ENCODE data around the gene RBM47. TPM values are rescaled to one million over a fixed set of nuclear protein-coding genes. Genes with fewer than 3 reads are reported as not detected.
"Not testable (repeated sequence)": the region's sequence is repeated elsewhere in the genome, so short reads cannot be mapped to it uniquely, and the experiment has no call there.

Gene RBM47
- total RNA-seq, 1 experiment from 2014 or later: 54.3 TPM

DNA sequence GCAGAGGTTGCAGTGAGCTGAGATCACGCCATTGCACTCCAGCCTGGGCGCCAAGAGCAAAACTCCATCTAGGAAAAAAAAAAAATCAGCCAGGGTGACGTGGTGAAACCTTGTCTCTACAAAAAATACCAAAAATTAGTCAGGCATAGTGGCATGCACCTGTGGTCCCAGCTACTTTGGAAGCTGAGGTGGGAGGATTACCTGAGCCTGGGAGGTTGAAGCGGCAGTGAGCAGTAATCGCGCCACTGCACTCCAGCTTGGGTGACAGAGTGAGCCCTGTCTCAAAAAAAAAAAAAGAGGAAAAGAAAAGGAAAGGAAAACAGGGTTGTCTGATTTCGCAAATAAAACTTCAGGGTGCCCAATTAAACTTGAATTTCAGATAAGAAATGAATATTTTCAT, 106.1 kb downstream of the RBM47 start:
- in situ Hi-C loops (cut with HindIII; ENCODE audit: low pct_unique_long_range_greater_than_20kb, low sequenced_read_pairs): no loop called here
- no peak for DNase-seq (ENCODE audit: low read depth)

DNA sequence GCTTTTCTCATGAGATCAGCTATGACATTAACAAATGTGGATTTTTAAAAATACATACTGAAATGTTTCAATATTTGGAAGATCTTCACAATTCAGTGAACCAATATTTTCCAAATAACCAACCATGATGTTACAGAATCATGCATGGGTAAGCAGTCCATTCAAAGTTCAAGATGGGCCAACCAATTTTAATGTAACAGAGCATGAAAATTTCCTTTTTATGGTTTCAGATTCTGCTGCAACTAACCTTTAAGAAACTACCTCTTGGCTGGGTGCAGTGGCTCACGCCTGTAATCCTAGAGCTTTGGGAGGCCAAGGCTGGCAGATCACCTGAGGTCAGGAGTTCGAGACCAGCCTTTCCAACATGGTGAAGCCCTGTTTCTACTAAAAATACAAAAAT, 107.7 kb downstream of the RBM47 start:
- no peak for DNase-seq (ENCODE audit: low read depth)
- in situ Hi-C loops (cut with HindIII; ENCODE audit: low pct_unique_long_range_greater_than_20kb, low sequenced_read_pairs): no loop called here

DNA sequence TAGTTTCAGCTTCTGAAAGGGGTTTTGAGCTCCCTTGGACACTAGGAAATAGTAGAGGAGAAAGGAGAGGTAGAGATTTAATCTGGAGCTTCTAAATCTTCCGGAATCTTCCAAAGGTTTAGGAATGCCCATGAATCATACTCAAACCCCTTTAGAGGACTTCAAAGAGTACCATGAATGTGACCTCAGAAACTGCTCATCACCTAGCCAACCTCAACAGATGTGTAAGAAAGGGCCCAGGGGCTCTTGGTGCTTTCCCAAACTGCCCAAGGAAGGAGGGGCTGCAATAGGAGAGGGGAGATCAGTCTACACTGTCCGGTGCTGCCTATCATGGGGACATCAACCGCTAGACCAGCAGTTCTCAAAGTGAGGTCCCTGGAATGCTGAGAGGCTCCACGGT, 109.1 kb downstream of the RBM47 start:
- in situ Hi-C loops (cut with HindIII; ENCODE audit: low pct_unique_long_range_greater_than_20kb, low sequenced_read_pairs): no loop called here
- no peak for DNase-seq (ENCODE audit: low read depth)

DNA sequence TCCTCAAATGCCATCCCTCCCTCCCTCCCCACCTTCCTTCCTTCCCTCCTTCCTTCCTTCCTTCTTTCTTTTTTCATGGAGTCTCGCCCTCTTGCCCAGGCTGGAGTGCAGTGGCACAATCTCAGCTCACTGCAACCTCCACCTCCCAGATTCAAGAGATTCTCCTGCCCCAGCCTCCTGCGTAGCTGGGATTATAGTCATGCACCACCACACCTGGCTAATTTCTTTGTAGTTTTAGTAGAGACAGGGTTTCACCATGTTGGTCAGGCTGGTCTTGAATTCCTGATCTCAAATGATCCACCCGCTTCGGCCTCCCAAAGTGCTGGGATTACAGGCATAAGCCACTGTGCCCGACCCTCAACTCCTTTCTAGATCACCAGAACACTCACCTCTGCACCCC, 112.6 kb downstream of the RBM47 start:
- in situ Hi-C loops (cut with HindIII; ENCODE audit: low pct_unique_long_range_greater_than_20kb, low sequenced_read_pairs); DNase-seq (ENCODE audit: low read depth): not testable (repeated sequence)

DNA sequence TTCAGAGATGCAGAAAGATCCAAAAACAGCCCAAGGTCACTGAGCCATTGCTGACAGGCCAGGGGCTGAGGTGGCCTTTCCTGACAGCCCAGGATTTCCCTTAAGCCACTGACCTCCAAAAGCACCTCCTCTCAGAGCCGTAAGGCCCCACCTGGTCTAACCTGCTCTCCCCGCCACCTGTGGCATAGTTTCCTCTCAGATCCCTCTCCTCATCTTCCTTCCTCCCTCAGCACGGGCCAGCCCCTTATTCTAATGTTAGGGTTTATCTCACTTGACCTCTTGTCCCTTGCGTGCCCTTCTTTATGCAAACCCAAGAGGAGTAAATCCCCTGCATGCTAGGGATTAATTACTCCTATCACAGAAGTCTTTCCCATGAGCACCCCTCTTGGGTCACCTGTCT, 113.0 kb downstream of the RBM47 start:
- no peak for DNase-seq (ENCODE audit: low read depth)
- in situ Hi-C loops (cut with HindIII; ENCODE audit: low pct_unique_long_range_greater_than_20kb, low sequenced_read_pairs): no loop called here

DNA sequence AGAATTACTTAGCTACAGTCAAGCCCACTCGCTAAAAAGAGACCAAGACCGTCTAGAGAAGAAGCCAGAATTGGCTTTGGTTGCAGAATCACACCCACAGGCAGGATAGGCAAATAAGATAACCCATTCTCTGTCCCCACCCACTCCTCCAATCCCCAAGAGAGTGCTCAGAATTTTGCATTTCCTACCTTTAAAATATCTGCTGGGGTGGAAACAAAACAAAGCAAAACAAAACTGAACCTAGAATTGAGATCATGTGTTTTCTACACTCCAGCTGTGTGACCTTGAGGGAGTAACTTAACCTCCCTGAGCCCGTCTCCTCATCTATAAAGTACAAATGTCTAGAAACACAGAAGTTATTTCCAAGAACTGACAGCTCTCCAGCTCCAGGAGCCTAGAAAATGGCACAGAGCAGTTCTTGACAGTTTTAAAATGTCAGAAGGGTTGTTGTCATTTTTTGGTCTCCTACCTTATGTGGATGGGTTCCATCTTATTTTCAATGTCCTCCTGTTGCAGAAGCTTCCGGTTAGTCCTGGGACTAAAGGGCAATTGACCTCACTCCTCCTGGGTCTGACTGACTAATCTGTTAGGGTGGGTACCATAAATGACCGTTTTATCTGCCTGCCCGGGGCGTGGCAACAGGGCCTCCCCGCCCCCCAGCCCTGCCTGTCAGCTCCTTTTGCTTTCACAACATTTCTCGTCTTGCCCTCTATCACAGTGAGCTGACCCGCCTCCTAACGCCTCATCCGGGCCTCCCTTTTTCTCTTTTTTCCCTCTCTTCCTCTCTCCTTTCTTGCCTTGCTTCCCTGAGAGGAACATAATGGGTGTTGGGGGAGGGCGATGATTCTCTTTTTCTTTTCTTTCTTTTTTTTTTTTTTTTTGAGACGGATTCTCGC, 114.0 kb downstream of the RBM47 start:
- in situ Hi-C loops (cut with HindIII; ENCODE audit: low pct_unique_long_range_greater_than_20kb, low sequenced_read_pairs): no loop called here
- DNase-seq (ENCODE audit: low read depth): peak; percentile 91

DNA sequence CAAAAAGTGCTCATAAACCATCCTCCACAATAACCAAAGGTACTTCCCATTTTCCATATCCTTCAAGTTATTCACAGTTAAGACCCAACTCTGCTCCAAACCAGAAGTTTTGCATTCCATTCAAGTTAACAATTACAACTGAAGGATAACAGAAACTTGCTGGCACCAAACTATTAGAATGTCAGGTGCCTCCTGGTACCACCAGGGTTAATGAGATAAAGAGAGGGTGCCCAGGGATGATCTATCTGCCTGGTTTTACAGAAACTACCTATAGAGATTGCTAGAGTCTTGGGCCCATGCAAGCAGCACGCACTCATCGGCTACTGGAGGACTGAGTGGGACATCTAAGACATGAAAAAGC, 114.6 kb downstream of the RBM47 start:
- DNase-seq (ENCODE audit: low read depth): peak; percentile 74
- in situ Hi-C loops (cut with HindIII; ENCODE audit: low pct_unique_long_range_greater_than_20kb, low sequenced_read_pairs): no loop called here

DNA sequence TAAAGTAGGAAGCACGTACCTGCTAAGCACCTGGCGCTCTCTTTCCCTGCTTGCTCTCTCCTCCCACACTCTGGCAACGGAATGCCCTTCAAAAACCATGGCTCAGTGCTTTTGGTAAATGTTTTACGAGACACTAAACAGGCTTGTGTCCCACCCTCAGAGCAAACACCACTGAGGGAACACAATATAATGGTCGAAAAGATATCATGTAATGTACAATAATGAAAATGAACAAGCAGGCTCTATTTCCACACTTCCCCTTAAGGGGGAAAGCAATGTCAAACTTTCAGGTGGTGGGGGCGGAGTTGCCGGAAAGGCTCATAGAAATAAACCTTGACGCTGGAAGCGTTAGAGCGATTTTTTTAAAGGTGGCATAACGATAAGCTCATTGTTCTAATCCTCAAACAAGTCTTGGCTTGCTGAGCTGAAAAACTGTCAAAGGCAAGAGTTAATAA, 115.1 kb downstream of the RBM47 start:
- in situ Hi-C loops (cut with HindIII; ENCODE audit: low pct_unique_long_range_greater_than_20kb, low sequenced_read_pairs): no loop called here
- DNase-seq (ENCODE audit: low read depth): peak; percentile 79

DNA sequence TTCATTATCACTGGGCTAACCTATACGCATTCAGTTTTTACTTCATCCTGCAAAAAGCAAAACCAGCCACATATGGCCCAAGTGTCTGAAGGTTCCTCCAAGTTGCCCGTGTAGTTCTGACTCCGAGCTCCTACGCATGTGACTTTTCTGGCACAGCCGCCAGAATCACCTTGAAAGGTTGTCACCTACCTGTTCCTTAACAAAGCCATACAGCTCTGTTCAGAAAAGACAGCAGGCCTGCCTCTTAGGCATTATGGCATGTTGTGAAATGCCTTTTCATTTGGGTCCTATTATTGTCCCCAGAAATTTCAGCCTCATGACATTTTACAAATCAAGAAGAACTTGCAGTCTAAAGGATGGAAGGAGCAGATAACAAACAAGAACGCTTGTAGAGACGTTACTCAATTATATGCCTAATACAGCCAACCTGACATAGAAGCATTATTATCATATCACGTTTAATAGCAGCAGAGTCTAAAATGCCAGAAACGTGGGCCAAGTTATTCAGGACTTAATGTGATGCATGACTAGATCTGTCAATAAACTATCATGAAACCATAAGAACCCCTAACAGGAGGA, 118.5 kb downstream of the RBM47 start:
- in situ Hi-C loops (cut with HindIII; ENCODE audit: low pct_unique_long_range_greater_than_20kb, low sequenced_read_pairs): no loop called here
- no peak for DNase-seq (ENCODE audit: low read depth)

DNA sequence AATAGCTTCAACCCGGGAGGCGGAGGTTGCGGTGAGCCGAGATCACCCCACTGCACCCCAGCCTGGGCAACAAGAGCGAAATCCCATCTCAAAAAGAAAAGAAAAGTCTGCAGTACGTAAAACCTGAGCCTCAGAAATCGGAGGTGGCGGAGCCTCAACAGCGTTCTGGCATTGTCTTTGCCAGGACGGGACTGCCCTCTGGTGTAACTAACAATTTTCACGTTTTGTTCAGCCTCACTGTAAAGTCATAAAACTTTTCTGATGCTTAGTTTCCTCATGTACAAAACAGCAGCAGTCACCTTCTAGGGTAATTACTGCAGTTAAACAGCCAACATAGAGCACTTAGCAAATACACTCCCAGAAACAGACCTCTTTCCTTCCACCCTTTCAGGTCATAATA, 121.7 kb downstream of the RBM47 start:
- DNase-seq (ENCODE audit: low read depth): no peak
- in situ Hi-C loops (cut with HindIII; ENCODE audit: low pct_unique_long_range_greater_than_20kb, low sequenced_read_pairs): no loop called here

DNA sequence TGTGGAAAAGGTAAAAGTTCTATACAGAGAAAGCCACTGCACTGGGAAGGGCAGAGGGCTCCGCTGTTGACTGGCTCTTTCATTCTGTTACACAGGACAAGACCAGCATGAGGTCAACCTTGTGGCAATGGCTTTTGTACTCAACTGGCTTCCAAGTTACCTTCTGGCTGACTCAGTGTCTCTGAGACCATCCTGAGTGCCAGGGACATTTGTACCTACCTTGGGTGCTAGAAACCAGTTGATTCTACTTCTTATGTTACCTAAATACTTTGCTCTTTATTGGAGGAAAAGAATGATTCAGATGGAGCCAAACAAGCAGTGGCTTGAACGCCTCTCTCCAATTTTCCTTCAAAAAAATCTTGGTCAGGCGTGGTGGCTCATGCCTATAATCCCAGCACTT, 123.2 kb downstream of the RBM47 start:
- in situ Hi-C loops (cut with HindIII; ENCODE audit: low pct_unique_long_range_greater_than_20kb, low sequenced_read_pairs): no loop called here
- DNase-seq (ENCODE audit: low read depth): peak; percentile 48

DNA sequence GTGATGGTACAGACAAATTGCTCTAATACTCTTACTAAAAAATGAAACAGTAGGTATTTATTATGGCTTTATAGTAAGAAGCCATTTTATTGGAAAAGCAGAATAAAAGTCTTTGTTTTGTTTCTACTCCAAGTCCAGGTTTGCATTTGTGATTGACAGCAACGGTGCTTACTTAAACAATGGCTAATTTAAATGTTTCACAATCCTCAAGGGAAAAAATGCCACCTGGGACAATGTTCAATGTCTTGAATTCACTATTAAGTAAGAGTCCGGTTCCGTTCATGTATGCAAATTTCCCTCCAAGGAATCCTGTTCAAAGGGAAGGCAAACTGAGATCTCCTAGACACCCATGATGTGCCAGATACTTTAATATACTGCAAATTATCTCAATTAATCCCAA, 123.6 kb downstream of the RBM47 start:
- no peak for DNase-seq (ENCODE audit: low read depth)
- in situ Hi-C loops (cut with HindIII; ENCODE audit: low pct_unique_long_range_greater_than_20kb, low sequenced_read_pairs): no loop called here

DNA sequence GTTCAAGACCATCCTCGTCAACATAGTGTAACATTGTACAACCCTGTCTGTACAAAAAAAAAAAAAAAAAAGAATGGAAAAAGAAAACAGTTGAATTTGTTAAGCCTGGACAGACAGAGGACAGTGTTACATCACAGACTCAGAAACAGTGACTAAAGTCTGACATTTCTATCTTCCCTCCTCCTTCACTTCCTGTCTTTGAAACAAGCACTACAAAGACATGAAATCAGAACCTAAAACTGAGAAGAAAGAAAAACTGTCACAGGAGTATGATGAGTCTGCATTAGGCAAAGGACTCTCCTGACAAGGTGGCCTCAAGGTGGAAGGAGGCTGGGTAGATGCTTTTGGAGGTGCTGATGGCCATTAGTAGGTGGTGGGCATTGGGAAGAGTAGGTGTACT, 126.7 kb downstream of the RBM47 start:
- no peak for DNase-seq (ENCODE audit: low read depth)
- in situ Hi-C loops (cut with HindIII; ENCODE audit: low pct_unique_long_range_greater_than_20kb, low sequenced_read_pairs): no loop called here

DNA sequence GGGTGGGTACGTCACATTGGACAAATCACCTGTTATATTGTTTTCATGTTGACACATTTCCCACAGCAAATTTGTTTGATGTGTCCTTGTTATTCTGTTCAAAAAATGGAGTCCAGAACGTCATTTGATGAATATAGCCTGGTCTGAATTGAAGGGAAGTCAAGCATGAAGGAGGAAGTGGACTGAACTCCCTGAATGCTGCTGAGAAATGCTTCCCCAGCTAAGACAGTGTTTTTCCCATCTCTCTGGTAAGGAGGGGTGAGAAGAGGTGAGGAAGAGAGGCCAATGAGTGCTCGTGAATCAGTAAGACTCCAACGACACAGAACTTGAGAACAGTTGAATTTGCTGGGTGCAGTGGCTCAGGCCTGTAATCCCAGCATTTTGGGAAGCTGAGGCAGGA, 127.4 kb downstream of the RBM47 start:
- no peak for DNase-seq (ENCODE audit: low read depth)
- in situ Hi-C loops (cut with HindIII; ENCODE audit: low pct_unique_long_range_greater_than_20kb, low sequenced_read_pairs): no loop called here

DNA sequence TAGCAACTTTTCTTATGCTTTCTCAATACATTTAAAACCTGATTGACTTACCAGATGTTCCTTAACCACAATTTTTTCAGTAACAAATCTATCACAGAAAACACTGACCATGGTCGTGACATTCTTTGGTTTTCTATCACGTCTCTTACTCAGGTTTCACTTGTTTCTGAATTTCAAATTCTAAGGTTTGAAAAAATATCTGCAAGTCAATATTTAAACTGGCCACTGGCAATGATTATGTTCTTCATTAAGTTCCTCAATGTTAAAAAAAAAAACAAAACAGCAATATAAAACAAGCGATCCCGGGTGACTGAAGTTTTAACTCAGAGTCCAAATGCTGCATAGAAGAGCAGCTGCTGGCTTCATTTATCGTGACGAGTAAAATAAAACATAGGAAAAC, 128.9 kb downstream of the RBM47 start:
- in situ Hi-C loops (cut with HindIII; ENCODE audit: low pct_unique_long_range_greater_than_20kb, low sequenced_read_pairs): no loop called here
- no peak for DNase-seq (ENCODE audit: low read depth)

DNA sequence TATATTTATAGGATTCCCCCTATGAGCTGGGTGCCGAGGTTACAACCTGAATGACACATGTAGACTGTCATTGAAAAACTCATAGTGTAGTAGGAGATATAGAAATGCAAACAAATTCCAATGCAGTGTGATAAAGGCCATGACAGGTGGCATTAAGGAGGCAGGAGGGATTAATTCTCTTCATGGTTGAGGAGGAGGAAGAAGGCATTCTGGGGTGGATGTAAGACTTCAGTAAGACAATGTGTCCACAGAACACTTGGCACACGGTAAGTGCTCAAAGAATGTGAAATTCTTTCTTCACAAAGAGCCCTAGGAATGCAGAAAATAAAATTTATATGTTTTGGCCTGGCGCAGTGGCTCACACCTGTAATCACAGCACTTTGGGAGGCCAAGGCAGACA, 136.5 kb downstream of the RBM47 start:
- no peak for DNase-seq (ENCODE audit: low read depth)
- in situ Hi-C loops (cut with HindIII; ENCODE audit: low pct_unique_long_range_greater_than_20kb, low sequenced_read_pairs): loop anchor here (25.0 kb wide), 1 partner anchor 119 kb away; no protein-coding TSS in a partner anchor

DNA sequence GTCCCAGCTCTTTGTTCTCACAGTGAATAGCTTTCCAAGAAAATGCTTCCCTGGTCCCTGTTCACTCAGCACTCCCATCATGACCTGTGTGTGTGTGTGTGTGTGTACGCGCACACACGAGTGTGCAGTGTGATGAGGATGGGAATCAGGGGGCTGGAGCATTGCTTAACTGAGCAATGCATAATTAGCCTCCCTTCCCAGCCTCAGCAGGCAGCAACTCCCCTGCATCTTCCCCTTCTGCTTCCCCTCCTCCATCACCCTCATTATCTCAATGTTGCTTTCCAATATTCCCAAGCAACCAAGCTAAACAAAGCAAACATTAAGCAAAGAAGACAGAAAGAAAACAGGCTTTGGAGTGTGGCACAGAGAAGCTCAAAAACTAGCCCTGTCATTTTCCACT, 137.0 kb downstream of the RBM47 start:
- in situ Hi-C loops (cut with HindIII; ENCODE audit: low pct_unique_long_range_greater_than_20kb, low sequenced_read_pairs): loop anchor here (25.0 kb wide), 1 partner anchor 120 kb away; no protein-coding TSS in a partner anchor
- peak; percentile 53 for DNase-seq (ENCODE audit: low read depth)

DNA sequence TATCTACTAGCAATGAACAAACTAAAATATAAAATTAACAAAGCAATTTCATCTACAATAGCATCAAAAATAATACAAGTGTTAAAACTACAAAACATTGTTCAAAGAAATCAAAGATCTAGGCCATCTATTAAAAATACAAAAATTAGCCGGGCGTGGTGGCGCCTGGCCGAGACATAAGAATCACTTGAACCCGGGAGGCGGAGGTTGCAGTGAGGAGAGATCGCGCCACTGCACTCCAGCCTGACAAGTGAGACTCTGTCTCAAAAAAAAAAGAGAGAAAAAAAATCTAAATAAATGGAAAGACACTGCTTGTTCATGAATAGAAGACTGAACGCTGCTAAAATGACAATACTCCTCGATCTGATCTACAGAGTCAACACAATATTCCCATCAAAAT, 139.2 kb downstream of the RBM47 start:
- in situ Hi-C loops (cut with HindIII; ENCODE audit: low pct_unique_long_range_greater_than_20kb, low sequenced_read_pairs): loop anchor here (25.0 kb wide), 1 partner anchor 122 kb away; no protein-coding TSS in a partner anchor
- DNase-seq (ENCODE audit: low read depth): no peak

DNA sequence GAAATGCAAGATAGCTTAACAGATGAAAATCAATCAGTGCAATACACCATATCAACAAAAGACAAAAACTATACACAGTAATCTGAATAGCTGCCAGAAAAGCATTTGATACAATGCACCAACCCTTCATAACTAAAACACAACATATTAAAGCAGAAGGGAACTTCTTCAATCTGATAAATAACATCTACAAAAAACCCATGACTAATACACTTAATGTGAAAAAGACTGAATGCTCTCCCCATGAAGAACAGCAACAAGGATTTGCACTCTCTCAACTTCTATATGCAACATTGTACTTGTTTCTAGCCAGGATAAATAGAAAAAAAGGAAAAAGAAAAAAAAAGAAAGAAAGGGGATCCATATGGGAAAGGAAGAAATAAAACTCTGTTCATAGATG, 139.7 kb downstream of the RBM47 start:
- DNase-seq (ENCODE audit: low read depth): no peak
- in situ Hi-C loops (cut with HindIII; ENCODE audit: low pct_unique_long_range_greater_than_20kb, low sequenced_read_pairs): loop anchor here (25.0 kb wide), 1 partner anchor 122 kb away; no protein-coding TSS in a partner anchor

DNA sequence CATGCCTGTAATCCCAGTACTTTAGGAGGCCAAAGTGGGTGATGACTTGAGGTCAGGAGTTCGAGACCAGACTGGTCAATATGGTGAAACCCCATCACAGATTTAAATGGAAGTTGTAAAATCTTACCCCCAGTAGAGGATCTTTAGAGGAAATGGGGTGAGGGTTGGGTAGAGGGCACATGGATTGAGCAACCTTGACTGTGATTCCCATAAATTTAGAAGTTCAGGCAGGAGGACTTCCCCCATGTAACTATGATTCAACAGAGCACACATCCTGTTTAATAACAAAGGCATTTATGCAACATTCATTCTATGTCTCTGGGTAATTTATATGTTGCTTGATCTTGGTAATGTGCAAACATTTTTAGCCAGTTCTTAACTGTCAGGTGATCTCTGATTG, 143.1 kb downstream of the RBM47 start:
- in situ Hi-C loops (cut with HindIII; ENCODE audit: low pct_unique_long_range_greater_than_20kb, low sequenced_read_pairs): loop anchor here (25.0 kb wide), 1 partner anchor 126 kb away; no protein-coding TSS in a partner anchor
- DNase-seq (ENCODE audit: low read depth): no peak

Data from Caki2 (cell line).